ENCODE data around the gene NUMB.

Gene NUMB

GRCh38 chr14:73241481-73242165 lies 216.7 kb downstream of the NUMB start:
- no peak for DNase-seq

GRCh38 chr14:73240816-73241480 lies 217.4 kb downstream of the NUMB start:
- no peak for DNase-seq

GRCh38 chr14:73239393-73240241 lies 218.7 kb downstream of the NUMB start:
- no peak for DNase-seq

- no peak for DNase-seq
Observed at GRCh38 chr14:73238941-73239340, 219.4 kb downstream of the NUMB start.

- no peak for DNase-seq
Observed at GRCh38 chr14:73238424-73238852, 219.9 kb downstream of the NUMB start.

- DNase-seq, result no peak
Observed at GRCh38 chr14:73237786-73238423, 220.4 kb downstream of the NUMB start.

GRCh38 chr14:73237219-73237785 lies 221.0 kb downstream of the NUMB start, which contains the start of gene PAPLN:
PAPLN (plus strand) TSS chr14:73237506; CDS start chr14:73239779, 2,273 bp downstream.
- DNase-seq, result no peak

- DNase-seq, result no peak
Observed at GRCh38 chr14:73236752-73237218, 221.6 kb downstream of the NUMB start.

- no peak for DNase-seq
Observed at GRCh38 chr14:73236157-73236556, 222.2 kb downstream of the NUMB start.

- DNase-seq, result no peak
Observed at GRCh38 chr14:73235531-73236155, 222.7 kb downstream of the NUMB start.

GRCh38 chr14:73234586-73235394 lies 223.6 kb downstream of the NUMB start:
- DNase-seq, result no peak

GRCh38 chr14:73234029-73234428 lies 224.3 kb downstream of the NUMB start:
- no peak for DNase-seq

GRCh38 chr14:73233564-73233963 lies 224.8 kb downstream of the NUMB start:
- no peak for DNase-seq

GRCh38 chr14:73232984-73233383 lies 225.4 kb downstream of the NUMB start:
- DNase-seq, result no peak

- no peak for DNase-seq
Observed at GRCh38 chr14:73231981-73232851, 226.1 kb downstream of the NUMB start.

GRCh38 chr14:73230051-73230450 lies 228.3 kb downstream of the NUMB start:
- no peak for DNase-seq

GRCh38 chr14:73227812-73228781 lies 230.2 kb downstream of the NUMB start:
- no peak for DNase-seq

GRCh38 chr14:73225496-73225895 lies 232.8 kb downstream of the NUMB start:
- DNase-seq, result no peak
